A204.1 (cell line): ENCODE measurements around the gene MAD1L1.

Experiments
- FAIRE-seq: peaks from 2 replicates; lab custom pipeline; 2012; peaks lifted over from hg19 to GRCh38; lab: Jason Lieb, UNC

Gene MAD1L1

DNA sequence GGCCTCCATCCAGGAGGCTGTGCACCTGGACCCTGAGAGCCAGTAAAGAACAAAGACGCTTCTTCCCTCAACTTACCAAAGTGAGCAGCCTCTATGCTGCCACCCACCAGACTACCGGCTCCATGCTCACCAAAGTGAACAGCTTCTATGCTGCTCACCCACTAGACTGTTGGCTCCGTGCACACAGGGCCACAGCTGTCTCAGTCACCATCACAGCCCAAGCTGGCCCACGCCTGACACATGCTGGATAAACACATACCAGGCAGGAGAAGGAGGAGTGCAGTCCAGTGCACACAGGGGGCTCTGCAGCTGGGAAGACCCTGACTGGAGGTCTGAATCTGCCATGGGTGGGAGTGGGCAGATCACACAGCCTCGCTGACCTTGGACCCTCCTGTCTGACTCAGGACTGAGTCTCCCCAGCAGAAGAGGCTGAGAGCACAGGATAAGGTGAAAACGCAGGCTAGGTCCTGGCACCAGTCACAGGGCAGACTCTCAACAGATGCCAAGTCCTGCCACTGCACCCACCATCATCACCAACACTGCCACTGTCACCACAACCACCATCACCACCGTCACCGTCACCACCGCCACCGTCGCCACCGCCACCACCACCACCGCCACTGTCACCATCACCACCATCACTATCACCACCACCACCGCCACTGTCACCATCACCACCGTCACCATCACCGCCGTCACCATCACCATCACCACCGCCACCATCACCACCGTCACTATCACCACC, 130.9 kb downstream of the MAD1L1 start:
- FAIRE-seq: no peak

DNA sequence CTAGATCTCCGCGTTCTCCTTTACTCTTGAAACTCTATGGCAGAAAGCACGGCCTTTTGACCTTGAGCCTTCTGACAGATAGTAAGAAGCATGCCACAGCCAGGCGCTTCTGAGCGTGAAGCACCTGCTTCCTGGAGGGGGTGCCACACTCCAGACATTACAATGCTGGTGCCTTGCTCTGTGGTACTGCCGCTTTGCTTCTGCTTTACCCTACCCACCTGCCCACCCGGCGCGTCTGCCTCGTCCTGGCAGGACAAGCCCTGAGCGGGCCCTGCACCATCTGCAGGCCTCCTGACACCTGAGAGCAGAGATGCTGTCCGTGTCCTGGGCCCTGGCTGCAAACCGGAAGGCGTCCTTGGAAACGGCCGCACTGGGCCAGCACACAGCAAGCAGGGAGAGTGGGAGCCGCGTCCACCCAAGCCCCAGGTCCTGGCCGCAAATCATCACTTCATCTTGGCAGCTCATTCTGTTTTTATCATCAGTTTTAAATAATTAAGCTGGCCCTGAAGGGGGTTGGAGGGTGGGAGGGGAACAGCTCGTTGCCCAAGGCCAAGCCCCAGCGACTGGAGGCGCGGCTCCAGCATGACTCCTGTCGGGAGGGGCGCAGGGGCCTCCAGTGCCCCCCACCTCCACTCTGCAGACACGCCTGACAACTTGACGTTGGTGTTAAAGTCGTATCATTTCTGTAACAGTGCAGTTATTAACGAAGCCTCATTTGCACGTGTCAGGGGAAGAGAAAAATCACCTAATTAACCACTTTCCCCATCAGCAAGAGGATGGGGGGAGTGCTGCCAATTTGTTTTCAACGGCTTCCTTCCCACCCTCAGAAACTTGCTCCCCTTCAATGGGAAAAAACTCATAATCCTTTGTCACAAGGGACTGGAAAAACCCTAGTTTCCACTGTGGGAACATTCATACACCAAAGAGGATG, 132.2 kb downstream of the MAD1L1 start:
- FAIRE-seq: no peak

DNA sequence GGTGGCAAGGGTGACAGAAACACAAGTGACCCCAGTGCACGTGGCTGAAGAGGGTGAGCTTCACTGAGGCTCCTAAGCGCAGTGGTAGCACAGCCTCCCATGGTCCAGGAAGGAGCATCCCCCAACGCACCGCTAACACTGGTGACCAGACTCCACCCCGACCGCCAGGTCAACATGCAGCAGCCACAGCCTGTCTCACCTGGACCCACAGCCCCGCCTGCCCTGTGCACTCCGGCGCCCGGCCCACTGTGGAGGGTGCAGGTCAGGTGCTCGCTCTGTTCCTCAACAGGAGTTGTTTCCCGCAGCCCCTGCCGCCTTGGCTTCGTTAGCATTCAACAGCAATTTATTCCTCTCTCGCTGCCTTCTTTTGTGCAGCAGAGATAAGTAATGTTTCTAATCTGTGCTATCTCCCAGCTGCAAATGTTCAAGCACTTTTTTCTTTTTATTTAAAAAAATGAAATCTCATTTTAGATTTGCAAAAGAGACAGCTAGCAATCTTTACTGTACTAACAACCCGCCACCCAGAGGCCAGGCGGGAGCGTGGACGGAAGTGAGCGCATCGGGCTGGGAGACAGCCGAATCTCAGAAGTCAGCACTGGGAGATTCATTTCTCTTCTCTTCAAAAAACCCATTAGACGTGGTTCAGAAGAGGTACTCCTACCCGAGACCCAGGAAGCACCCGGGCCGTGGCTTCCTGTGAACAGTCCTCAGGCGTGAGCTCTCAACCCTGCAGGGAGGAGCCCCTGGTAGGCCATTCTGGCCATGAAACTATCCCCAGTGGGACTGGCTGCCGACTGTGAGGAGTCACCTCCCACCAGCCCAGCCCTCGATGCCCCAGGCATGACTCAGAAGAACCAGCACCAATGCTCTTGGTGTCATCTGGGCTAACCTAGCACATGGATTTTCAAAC, 133.4 kb downstream of the MAD1L1 start:
- FAIRE-seq: no peak

DNA sequence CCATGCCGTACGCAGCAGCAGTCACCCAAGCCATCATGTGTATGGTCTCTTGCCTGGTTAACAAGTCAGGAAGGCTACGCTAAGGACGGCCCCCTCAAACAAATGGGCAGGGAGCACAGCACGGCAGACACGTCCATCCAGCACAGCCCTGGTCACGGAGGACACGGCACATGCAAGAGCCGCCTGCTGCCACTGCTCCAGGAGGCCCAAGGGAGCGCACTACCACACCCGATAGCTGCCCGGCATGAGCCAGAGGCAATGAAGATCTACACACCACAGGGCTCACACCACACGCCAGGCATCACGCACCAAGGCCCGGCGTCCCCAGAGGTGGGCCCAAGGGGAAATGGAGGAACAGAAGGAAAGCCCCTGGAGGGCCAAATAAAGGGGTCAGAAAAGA, 134.2 kb downstream of the MAD1L1 start:
- FAIRE-seq: no peak

DNA sequence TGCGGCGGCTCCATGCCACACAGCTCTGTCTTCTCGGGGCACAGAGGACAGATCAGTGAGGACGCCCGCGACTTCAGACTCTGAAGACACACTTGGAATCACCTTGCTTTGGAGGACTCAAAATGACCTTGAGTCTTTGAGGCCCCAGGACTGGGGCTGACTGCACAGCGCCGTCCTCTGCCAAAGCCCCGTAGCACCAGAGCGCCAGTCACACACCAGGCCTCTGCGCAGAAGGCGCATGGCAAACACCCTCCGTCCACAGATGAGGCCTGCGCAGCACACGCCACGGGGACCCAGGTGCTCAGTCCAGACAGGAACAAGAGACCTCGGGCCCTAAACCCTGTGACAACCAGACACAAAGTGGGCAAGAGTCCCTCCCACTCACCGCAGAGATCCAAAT, 134.7 kb downstream of the MAD1L1 start:
- no peak for FAIRE-seq

DNA sequence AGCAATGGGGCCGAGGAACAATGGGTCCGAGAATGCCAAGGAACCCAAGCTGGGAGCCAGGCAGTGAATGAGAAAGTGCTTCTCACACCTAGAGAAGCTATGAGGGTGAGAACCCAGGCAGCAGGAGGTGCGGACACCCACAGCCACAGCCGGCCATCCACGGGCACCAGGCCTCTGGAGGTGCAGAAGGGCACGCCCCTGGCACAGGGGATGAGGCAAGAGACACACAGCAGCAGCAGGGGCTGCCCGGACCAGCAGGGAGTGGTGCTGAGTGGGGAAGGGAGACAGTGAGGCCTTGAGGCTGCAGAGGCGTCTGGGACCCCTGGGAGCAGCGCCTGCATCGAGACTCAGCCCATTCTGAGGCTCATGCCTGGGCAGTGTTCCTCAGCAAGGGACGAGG, 135.3 kb downstream of the MAD1L1 start:
- FAIRE-seq: no peak

DNA sequence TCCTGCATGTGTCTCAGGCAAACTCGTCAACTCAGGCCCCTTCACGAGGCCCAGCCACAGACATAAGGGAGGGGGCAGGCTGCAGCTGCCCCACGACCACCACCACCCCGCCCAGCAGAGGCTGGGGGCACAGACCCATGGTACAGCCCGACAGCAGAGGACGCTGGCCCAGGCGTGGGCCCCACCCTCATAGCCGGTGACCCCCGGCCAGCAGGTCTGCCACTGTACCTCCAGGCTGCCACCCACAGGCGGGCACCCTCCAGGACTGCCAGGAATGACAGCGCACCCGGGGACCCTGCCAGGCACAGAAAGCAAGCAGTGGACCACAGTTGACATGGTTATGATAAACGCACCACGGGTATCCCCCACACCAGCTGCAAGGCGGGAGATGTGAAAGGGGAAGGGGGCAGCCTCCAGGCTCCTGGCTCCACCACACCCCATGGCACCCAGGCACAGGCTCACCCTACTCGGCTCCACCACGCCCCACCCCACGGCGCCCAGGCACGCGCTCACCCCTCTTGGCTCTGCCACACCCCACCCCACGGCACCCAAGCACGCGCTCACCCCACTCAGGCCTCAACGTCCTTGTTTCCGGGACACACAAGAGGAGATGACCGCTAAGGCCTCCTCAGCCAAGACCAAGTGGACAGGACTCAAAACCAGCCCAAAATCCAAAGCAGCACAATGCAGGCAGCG, 135.9 kb downstream of the MAD1L1 start:
- FAIRE-seq: no peak

DNA sequence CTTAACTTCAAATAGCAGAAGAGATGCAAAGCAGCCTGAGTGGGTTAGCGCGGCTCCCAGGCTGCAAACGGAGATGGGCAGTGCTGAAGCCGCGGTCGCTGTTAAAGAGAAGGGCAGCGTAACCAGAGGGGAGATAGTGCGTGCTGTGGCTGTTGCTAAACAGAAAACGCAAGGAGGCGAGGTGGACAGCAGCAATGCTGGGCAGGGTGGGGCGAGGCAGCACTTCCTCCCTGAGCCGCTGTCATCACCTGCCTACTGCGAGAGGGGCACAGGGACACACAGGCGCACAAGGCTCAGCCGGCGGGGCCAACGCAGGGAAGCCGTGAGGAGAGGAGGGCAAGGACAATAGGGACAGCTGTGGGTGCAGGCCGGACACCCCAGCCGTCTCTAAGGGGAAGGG, 137.3 kb downstream of the MAD1L1 start:
- FAIRE-seq: no peak

DNA sequence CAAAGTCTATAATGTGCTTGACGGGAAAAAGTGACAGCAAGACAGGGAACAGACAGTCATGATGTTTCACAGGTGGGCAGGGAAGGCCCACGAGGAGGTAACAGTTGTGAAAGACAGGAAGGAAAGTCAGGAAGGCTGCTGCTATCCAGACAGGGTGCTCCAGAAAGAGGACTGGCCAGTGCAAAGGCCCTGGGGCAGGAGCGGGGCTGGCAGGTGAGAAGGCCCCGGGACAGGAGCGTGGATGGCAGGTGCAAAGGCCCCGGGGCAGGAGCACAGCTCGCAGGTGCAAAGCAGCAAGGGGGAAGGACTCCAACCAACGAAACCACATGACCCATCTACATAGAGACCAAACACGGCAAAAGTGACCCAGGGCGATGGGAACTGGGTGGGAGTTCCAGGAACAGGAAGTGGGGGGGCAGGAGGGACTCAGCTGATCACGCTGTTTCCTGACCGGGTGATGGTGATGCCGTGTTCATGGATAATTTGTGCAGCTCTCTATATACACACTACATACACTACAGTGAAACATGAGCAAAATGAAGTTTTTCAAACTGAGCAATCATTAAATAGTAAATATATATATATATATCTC, 138.2 kb downstream of the MAD1L1 start:
- FAIRE-seq: no peak

DNA sequence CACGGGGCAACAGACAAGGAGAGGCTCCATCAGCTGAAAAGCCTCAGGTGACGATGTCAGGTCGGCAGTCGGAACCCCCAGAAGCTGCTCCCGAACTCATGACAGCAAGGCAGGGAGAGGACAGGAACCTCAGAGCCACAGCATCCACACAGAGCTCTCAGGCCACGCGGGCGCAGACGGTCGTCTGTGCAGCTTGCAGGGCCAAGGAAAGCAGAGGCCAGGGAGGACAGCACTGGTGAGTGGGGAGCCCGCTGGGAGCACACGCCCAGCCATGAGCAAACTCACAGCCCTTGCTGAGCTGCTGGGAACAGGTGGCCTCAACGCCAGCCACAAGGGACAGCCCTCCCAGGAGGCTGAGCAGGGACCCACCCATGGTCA, 138.9 kb downstream of the MAD1L1 start:
- FAIRE-seq: no peak

DNA sequence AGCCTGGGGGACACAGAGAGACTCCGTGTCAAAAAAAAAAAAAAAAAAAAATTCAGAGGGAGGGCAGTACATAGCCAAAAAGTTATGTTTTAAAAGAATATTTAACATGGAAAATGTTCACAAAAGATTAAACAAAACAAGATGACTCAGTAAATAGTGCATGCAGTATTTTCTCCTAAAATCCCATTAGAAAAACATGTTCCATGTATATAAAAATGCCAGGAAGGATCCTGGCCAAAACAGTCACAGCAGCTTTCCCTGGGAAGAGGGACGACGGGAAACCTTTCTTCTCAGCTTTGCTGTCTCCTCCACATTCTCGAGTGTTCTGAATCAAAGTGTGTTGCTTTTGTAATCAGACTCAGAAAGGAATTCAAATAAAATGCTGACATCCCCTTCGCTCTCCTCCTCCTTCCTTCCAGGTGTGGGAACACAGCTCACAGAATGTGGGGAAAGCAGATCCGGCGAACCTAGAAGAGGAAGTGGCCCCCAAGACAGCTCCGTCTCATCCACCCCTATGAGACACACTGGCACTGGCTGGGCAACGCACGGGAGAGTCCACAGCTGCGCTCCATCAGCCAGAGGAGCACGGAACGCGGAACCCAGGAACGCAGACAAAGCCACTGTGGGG, 139.4 kb downstream of the MAD1L1 start:
- no peak for FAIRE-seq

DNA sequence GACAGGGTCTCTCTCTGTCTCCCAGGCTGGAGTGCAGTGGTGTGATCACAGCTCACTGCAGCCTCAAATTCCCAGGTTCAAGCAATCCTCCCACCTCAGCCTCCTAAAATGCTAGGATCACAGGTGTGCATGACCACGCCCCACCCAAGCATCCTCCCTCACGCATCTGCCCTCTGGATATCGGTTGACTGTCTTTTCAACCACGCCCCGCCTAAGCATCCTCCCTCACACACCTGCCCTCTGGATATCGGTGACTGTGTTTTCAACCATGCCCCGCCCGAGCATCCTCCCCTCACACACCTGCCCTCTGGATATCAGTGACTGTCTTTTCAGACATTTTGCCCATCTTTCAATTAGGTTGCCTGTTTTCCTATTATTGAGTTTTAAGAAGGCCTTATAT, 140.5 kb downstream of the MAD1L1 start:
- FAIRE-seq: no peak

DNA sequence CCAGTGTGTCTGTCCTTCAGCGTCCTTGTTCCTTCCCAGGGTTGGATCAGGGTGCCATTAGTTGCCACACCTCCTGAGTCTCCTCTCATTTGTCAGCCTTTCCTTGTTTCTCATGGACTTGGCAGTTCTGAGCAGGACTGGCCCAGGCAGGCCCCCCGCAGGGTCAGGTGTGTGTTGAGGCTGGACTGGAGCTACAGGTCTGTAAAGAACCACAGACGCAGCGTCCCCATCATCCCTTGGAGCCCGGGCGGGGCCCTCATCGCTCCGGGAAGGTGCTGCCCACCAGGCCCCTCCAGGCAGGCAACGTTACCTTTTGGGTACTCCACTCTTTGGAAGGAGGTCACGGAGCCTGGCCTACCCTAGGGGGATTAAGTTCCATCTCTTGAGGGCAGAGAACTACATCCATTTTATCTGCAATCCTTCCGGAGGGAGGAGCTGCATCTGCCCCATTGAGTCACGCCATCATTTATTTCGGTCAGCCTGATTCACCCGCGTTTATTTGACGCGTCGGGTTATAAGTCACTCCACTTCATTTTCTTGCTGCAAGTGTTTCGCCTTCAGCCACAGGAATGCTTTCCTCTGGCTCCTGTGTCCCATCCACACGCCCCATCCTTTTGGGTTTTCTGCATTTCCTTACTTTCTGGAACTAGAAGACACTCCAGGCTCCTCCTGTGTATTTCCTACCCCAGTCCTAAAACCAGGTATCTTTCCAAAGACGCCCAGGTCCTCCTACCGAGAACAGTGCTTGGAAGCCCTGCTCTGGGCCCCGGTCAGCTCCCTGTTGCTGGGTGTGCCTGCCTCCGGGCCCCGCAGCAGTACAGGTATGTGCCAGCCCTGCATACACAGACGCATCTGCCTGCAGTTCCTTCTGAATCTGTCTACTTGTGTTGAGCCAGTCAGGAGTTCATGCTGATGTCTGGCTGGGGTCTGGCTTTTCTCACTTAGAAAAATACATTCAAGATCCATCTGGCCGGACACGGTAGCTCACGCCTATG, 141.9 kb downstream of the MAD1L1 start:
- no peak for FAIRE-seq

DNA sequence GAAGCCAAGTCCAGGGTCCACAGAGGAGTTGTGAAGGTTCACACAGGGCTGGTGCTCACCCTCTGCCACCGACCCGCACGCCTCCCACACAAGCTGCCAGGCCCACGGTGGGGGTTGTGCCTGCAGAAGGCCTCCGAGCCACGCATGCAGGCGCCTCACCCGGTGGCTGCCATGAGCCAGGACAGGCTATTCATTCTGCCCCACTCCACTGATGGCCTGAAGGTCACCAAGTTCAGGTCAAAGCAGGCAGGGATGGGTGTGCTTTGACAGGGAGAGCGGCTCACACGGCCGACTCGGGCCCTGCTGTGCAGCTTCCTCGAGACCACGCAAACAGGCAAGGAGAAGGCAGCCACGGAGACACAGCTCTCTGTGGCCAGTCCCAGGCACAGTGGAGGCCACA, 143.9 kb downstream of the MAD1L1 start:
- FAIRE-seq: no peak

DNA sequence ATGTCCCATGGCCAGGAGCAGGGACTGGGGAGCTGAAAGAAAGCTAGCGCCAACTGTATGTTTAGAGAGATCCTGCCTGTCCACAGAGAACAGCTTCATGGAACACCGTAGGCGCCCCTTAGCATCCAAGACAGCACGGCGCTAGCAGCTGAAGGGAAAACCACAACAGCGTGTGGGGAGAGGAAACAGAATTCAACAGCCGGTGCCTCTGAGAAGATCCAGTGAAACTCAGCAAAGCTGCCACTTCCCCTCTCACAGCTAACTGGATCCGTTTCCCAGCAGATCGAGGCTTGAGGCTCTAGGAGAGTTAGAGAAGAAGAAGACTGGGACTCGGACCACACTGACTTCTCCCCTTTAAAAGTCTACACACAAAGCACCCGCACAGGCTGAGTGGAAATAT, 145.0 kb downstream of the MAD1L1 start:
- FAIRE-seq: no peak

DNA sequence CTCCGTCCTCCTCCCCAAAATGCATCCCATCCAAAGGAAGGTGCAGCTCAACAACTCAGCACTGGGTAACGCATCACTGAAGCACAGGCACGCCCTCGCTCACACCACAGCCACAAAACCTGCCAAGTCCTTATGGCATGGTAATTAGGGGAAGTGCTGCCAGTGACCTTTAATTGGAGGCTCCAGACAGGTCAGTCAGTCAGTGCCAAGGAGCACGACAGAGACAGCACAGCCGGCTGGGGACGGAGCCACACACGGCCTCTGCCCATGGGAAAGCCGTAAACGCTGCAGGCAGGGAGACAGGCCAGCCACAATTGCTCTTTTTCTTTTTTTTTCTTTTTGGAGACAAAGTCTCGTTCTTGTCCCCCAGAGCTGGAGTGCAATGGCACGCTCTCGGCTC, 146.5 kb downstream of the MAD1L1 start:
- no peak for FAIRE-seq

DNA sequence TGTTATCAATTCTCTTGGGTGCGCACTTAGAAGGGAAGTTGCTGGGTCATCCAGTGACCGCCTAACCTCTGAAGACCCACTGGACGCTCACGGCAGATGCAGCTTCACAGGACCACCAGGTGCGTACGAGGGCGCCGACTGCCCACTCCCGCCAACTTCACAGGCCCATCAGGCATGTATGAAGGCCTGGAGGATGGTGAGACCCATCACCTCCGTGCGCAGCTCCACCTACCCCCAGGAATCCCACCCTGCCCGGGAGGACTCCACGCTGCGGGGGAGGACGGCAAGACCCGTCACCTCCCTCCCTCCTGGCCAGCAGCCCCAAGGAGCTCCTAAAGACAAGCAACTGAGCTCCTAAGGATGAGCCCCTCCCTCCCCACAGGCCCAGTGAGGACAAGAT, 146.9 kb downstream of the MAD1L1 start:
- FAIRE-seq: no peak

DNA sequence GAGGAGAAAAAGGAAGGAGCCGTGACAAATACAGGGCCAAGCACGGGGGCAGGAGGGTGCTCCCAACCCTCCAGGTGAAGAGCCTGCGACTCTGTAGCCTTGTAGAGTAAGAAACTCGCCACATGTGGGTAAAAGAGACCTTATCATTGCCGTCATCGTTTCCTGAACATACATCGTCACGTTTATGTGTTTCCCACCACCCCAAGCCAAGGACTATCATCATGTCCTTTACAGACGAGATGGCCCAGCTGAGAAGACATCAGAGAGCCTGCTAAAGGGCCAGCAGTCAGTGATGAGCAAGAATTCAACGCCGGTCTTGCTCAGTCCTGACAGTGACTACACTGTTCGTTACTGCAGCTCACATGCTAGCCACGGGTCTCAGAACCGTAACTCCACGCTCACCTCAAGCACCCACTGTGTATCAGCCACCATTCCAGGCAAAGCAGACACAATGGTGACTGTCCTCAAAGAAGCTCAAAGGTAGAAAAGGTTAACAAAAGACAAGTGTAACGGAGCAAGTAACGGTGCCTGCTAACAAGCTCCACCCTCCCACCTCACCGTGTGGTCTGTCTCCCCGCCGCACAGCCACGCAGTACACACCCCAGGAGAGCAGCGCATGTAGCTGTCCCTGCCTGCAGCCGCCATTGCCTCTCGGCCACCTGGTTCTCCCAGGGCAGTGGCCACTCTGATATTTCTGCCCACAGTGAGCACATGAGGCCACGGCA, 147.8 kb downstream of the MAD1L1 start:
- FAIRE-seq: no peak

DNA sequence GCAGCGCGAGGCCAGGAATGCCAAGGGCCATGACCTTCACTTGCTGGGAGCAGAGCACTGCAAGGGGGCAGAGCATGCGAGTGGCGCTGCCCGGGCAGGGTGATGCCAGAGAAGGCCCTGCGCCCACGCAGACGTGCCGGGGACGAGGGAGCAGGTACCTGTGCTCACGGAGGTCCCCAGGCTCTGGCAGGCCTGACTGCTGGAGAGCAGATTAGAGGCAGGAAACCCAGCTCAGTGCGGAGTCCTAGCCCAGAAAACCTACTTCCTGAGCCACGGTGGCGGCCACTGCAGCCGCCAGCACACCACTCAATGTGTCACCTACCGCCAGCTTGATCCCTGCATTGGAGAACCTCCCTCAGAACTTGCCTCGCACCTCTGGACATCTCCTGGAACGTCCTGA, 148.4 kb downstream of the MAD1L1 start:
- no peak for FAIRE-seq
